ENCODE data around the gene ACAA1.

DNA sequence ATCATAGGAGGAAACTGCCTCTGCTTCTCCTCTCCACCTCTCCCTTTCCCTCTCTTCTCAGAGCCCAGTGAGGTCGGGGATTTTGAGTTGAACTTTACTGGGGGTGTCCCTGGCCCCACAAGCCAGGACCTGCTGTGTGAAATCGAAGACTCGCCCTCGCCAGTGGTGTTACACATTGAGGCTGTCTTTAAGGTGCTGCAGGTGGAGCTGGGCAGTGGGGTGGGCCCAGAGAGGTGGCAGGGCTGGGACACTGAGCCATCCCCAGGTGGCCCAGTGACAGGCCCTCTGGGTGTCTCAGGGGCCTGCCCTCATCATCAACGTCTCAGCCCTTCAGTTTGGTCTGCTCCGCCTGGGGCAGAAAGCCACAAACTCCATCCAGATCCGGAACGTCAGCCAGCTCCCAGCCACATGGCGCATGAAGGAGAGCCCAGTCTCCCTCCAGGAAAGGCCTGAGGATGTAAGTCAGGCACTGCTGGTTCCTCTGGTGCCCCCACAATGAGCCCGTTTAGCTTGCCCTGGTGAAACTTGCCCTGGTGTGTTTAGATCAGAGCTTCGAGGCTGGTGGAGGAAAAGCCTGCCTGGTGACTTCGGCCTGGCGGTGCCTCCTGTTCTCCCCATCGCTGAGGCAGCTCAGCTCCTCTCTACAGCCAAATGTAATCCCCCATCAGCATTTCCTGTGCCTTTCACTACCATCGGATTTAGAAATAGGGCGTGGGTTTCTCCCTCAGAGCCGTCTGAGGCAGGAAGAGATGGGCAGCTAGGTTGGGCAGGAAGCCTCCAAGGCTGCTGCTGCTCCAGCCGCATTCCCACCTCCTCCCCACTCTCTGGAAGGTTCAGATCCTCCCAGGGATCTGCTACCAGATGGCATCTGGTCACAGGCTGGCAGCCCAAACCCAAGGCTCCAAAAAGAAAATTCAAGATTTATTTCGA lies 39.2 kb downstream of the ACAA1 start:
- TF ChIP-seq ZNF274 (IDR thresholded peaks at IDR 0.05; ENCODE audit: low read depth, low read length) (no peak), YY1 (IDR thresholded peaks at IDR 0.05; ENCODE audit: insufficient read depth, insufficient read length) (no peak), SUZ12 (IDR thresholded peaks at IDR 0.05; ENCODE audit: extremely low read depth, insufficient read depth, insufficient read length) (no peak)
